HG03469 (cell line): ENCODE results near the gene ITPR1.

Experiments used
- ATAC-seq: cut with Tn5 transposase; IDR thresholded peaks from one replicate; pipeline ENCODE4 v1.9.1; 2021; ENCODE audit warnings: mild to moderate bottlenecking, moderate library complexity, moderate number of reproducible peaks; ENCODE audit not compliant: unreplicated experiment

The ITPR1 gene

DNA sequence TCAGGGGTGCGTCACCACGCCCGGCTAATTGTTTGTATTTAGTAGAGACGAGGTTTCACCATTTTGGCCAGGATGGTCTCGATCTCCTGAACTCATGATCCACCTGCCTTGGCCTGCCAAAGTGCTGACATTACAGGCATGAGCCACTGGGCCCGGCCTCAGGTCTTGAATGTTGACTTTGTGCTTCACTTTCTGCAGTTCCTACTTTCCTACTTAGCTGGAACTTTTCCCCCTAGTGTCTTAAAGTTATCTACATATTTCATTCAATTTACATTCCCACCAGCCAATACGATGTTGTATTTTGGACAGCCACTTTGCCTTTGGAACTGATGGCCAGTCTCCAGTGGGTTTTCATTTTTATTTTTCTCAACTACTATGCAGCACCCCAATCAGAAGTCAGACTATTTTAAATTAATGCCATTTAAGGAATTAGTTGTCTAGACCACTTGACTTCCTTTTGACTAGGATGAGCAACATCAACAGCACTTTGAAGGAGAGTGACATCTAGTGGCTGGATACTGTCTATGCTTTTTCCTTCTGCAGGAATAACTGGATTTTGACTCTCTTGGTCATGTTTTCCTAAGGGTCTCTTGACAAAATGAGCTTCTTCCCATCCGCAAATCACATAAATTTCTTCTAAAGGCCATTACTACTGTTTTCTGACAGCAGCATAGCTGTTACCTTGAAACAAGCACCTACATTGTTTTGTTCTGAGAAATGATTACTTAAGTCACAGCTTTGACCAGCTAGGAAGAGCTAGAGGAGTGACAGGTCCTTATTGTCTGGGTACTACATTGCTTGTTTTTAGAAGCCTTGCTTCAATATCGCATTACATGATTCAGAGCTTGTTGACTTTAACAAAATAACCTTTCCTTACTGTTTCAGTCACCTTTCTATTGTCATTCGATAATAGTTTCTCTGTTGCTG is 140.2 kb downstream of the ITPR1 start:
- ATAC-seq: peak; percentile 60

DNA sequence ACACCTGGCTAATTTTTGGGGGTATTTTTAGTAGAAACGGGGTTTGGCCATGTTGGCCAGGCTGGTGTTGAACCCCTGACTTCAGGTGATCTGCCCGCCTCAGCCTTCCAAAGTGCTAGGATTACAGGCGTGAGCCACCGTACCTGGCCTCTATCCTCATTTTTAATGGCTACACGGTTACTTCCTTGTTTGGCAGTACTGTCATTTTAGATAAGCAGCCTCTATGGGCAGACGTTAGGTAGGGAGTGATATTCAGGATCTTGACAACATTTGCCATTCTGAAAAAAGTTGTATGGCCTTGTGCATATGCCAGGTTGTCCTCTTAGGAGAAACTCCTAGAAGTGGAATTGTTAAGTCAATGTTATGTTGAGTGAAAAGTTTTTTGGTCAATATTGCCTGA is 141.7 kb downstream of the ITPR1 start:
- no peak for ATAC-seq

DNA sequence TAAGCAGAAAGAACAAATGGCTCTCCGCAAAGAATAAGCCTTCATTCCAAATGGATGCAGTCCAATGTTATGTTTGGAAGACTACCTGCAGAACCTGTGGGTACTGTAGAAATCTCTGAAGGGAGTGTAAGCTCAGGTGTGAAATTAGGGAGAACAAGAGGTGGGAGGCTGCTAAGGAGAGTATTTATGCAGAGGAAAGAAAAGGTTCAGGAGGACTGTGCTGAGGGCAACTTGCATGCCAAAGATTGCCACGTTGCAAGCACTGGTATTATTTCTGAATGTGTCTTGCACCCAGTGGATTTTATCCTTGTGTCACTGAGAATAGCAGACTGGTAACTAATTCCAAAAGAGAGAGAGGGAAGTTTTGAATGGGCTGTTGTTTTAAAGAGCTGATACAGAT is 144.1 kb downstream of the ITPR1 start:
- no peak for ATAC-seq

DNA sequence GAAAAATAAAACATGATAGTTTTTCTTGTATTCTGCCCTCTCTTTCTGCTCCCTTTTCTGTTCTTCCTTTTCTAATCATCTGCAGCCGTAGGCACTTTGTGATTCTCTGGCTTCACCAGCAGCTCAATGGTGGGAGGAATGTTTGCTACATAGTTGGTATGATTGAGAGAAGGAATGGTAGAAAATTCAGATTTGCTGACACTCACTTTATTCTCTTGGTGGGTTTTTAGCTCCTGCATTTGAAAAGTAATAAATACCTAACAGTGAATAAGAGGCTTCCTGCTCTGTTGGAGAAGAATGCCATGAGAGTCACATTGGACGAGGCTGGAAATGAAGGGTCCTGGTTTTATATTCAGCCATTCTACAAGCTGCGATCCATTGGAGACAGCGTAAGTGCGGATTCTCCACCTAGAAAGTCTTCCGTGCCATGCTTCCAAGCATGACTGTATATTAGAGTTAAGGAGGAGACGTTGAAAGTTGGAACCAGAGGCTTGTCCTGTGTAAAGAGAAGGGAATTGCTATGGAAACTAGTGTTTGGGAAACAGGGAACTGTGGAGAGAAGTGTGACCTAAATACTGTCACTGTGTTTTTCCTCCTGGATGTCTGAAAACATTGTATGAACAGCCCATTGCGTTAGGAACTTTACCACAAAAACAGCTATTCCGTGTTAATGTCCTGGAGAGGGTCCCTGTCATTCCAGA is 148.9 kb downstream of the ITPR1 start:
- no peak for ATAC-seq

DNA sequence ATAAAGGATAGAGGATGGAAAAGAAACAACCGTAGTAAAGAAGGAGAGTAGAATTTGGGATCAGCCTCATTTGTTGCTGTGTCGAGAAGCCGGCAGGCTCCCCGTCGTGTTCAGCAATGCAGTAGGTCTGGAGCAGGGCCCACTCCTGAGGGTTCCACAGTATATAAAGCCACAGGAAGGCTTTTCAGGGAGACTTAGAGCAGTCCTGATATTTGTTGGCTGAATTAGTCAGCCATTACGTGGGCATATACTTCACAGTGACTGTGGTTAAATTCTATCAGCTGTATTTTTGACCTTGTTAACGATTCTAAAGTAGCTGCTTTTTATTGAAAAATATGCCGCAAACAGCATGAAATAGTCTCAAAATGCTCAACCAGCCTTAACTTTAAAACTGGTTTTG is 149.5 kb downstream of the ITPR1 start:
- ATAC-seq: no peak

DNA sequence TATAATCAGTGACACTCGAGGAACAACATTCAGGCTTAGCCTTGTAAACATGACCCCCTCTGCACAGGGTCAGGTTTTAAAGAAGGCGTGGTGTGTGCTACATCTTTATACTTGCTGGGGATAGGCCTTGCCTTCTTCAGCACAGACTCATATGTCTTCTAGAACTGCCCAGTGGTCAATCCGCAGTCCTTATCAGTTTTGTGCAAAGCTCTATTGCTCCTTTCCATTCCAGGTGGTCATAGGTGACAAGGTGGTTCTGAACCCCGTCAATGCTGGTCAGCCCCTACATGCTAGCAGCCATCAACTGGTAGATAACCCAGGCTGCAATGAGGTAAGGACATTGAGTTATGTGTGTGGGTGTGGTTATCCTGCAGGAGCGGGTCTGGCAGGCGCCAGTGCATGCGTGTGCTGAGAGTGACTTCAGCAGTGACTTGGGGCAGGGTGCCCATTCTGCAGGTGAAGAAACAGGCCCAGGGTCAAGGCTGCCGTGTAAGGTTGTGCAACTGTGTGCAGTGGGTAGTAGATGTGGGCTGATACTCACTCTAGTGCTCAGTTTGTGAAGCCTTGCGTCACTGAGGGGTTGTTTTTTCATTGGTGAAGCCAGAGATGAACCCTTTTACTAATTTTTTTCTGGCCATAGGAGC is 150.9 kb downstream of the ITPR1 start:
- no peak for ATAC-seq

DNA sequence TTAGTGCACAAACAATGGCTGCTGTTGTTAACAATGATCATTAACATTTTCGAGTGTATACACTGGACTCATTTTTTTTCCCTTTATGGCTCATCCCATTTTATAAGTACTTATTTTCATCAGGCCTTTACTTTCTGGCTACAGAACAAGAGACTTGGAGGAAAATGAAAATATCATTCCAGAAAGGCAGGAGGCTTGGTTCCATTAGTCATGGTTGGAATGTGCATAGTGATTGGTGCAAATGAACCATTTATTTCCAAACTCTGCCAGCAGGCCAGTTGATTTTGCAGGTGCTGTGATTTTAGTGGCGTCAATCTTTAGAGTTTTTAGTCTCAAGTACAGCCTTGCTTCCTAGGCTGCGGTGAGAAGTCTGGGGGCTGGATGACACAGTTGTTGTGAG is 151.8 kb downstream of the ITPR1 start:
- ATAC-seq: no peak

DNA sequence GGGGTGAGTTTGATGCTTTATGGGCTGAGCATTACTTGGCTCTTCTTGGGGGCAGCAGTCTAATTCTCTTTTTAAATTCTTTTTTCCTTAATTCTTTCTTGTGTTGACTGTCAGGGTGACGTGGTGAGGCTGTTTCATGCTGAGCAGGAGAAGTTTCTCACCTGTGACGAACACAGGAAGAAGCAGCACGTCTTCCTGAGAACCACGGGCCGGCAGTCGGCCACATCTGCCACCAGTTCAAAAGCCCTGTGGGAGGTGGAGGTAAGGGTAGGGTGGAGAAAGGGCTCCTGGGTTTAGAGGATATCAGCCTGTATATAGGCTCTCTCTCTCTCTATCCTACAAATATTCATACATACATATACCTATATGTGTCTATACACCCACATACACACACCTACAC is 152.3 kb downstream of the ITPR1 start:
- ATAC-seq: no peak

DNA sequence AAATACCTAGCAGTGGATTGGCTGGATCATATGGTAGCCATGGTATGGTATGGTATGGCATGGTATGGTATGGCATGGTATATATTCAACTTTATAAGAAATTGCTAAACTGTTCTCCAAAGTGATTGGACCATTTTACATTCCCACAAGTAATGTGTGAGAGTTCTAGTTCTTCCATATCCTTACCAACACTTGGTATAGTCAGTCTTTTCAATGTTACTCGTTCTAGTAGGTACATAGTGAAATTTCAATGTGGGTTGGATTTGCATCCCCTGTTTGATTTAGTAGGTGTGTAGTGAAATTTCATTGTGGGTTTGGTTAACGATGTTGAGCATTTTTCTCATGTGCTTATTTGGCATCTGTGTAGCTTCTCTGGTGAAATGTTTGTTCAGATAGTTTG is 154.3 kb downstream of the ITPR1 start:
- no peak for ATAC-seq

DNA sequence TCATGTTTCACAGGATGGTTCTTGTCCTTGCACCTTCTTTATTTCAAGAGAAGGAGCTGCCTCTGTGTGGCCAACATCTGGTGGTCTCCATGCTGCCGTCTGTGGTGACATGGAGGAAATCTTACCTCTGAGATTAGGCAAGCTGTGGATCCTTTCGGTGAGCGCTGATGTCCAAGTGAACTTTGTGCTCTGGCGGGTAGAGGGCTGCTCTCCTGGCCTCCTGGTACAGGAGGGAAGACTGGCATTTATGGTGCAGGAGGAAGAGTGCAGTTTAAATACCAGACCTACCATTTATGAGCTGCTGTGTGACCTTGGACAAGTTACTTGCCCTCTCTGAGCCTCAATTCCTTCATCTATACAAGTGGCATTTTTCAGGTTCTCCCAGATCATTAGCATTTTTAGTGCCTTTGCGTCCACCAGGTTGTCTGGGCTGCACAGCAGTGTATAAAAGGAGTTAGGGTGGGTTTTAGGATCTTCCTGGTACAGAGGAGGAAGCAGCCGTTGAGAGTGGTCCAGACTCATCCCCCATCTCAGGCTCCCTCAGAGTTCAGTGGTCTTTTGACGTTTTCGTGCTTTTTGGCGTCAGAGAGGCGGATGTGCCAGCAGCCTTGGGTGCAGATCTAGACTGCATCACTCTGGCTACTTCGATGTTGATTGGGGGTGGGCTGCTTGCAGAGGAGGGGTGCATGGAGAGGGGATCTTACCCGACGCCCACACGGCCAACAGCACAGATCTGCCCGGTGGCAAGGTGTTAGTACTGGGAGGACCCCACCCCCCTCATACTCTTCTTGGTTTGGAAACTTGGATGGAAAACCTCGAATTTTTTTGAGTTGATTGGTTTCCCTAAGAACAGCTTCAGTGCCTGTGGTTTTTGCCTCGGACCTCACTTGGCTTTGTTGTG is 162.2 kb downstream of the ITPR1 start:
- no peak for ATAC-seq

DNA sequence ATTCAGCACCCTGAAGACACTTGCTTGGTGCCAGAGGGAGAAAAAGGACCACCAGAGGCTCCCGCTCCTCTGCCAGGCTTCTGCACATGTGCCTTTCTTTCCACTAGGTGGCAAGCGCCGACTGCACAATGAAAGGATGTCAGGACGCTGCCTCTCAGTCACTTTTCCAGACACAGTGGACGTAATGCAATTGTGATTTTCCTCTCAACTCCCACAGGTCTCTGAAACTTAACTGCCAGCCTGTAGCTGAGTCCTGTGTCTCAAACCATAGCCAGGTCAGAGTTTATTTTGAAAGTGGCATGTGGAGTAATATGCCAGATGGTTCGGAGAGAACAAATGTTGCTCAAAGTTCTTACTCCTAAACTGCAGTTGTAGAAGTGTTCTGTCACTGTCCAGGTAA is 162.9 kb downstream of the ITPR1 start:
- no peak for ATAC-seq

DNA sequence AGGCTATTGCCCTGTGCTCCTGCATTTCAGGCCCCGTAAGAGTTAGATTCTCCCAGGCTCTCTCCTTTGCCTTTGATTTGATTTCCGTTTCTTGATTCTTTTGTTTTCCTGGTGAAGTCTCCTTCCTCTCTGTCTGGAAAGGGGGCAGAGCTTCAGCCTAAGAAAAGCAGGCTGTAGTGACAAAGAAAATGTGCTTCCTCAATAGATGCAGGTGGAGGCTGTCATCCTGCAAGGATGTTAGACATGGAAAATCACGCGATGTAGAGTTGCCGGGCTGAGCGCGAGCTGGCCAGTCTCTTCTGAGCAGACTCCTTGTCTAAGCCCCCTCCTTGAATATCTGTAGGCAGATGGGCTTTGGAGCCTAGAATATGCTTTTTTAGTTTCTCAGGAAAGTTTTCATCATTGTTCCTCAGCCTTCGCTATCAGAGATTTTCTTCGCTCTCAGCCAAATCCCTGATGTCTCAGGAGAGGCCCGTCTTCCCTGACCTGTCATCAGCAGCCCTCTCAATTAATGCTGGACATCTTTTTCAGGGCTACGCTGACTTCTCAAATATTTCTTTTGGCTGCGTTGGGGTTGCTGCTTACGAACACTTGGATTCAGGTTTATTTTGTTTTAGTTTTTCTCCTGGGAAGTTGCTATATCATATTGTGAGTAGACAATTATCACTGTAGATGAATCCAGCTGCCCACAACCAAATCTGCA is 163.6 kb downstream of the ITPR1 start:
- no peak for ATAC-seq

DNA sequence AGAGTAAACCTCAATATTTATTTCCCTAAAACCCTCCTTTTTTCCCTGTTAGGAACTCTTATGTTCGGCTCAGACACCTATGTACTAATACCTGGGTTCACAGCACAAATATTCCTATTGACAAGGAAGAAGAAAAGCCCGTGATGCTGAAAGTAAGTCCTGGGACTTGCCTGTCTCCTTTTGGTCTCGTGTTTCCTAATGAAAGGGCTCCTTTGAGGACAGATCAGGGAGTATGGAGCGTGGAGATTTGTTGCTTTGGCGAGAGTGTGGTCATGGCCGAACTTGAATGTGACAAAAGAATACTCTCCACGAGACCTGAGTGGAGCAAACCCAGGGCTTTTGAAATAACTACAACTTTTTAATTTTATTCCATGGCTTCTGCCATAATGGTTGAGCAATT is 167.8 kb downstream of the ITPR1 start:
- no peak for ATAC-seq

DNA sequence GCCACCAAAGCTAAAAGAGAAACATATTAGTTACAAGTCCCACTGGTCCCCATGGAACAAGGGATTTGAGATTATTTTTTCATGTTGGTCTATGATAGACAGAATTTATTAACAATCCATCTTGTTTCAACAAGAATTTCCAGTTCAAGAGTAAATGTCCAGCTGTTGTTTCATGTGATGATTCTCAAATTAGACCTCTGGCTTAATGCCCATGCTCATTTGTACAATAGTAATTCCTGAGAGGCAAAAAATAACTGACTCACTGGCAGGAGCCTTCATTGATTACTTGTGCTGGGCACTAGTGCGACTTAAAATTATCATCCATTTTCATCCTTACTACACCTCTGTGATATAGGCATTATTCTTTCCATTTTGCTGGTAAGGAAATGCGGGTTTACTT is 171.3 kb downstream of the ITPR1 start:
- no peak for ATAC-seq

DNA sequence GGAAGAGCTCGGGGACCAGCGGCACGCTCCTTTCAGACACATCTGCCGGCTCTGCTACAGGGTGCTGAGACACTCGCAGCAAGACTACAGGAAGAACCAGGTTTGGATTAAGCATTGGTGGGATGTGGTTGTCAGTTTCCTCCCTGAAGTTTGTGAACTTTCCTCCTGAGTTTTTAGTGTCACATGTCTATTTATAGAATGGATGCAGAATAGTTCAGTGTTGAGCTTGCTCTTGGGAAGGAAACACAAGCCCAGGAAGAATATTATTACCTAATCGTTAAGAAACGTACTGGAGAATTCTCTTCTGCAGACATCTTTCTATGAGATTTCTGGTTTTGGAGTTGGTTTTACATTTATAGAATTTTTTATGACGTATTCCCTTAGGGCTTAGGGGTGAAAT is 172.0 kb downstream of the ITPR1 start:
- no peak for ATAC-seq

DNA sequence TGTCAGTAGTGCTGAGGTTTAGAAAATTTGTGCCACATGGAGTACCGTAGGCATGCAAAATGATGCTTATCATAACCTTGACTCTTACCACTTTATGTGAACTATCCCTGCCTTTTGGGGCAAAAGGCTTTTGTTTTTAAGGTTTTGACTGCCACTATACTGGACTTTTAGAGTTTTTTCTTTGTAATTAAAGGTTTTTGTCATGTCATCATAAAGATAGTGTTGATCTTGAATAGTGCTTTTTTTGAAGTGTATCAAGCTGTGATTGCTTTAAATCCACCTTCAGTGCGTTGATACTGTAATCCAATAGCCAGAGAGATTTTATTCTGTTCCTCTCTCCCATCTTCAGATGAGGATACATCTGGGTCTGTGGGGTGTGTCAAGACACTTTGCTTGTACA is 172.9 kb downstream of the ITPR1 start:
- no peak for ATAC-seq

DNA sequence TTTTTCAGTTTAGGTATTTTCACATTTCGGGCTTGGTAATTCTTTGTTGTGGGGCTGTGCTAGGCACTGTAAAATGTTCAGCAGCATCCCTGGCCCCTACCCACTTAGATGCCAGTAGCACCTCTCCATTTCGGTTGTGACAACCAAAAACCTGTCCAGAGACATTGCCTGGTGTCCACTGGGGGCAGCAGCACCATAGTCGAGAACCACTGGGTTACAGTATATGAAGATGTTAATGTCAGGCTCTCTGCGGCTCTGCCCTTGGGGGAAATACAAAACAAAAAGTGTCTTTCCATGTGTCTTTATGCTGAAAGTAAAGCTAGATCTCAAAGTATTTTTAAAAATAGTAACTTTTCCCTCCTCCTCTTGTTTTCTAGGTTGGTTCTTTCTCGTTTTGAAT is 177.2 kb downstream of the ITPR1 start:
- ATAC-seq: no peak

DNA sequence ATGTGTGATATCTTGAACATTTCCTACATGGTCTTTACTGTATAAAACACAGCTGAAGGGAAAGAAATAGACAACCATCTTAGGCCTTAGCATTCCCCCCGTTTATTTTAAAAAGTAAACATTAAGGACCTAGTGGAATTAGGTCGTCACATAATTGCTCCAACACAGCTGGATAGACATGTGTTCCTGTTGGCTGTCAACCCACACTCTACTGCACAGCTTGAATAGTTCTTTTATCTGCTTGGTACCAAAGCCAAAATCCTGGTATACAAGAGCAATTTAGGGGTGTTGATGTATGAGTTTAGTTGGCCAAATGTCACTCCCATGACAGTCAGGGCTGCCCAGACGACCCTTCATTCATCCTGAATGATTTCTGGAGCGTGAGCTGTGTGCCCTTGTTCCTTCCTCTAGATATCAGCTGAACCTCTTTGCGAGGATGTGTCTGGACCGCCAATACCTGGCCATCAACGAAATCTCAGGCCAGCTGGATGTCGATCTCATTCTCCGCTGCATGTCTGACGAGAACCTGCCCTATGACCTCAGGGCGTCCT is 179.7 kb downstream of the ITPR1 start:
- ATAC-seq: no peak

DNA sequence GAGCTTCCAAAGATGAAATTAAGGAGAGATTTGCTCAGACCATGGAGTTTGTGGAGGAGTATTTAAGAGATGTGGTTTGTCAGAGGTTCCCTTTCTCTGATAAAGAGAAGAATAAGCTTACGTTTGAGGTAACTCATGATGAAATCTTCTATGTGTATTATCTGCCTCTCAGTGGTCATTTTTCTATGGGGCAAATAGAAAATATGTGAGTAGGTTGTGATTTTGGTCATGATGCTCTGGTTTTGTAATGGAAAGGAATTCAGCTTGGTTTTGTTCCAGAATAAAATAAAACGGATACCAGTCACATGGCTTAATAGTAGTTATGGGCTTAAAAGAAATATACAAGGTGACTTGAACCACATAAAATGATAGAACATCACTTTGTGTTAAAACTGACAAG is 181.1 kb downstream of the ITPR1 start:
- ATAC-seq: no peak

DNA sequence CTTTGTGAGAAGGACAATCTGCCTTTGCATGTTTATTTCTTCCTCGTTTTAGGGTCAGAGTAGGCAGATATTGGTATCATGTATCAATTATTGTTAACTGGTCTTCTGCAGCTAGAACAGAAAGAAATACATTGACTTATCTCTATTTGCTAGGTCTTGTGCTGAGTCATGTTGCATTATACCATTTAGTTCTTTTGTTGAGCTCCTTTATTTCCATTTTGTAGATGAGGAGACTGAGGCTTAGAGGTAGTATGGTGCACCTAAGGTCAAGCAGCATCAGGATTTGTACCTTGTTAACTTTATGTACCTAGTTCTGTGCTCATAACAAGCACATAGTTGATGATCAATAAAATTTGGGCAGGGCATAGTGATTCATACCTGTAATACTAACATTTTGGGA is 182.6 kb downstream of the ITPR1 start:
- no peak for ATAC-seq
